Spleen (tissue), 7 donors: ENCODE results near the gene NMNAT2.

ENCODE experiments used
- CTCF ChIP-seq, 11 experiments: fragments of 200-600 bp in 7 of 11; fragments of 450-650 bp in 4 of 11; sonication (generic) in 4 of 11; IDR thresholded peaks in 8 of 11; conservative IDR thresholded peaks in 3 of 11; 1 replicate in 7 of 11; 2 replicates in 4 of 11; pipeline versions ENCODE4 v1.4.0 to v1.8.0; 2016 to 2021; ENCODE audit warnings: antibody characterized with exemption in 11 of 11, inconsistent platforms in 4 of 11, mild to moderate bottlenecking in 1 of 11
- POLR2A ChIP-seq, 3 donors: fragments of 450-650 bp; IDR thresholded peaks; one replicate each; pipeline ENCODE4 v1.5.1; 2017; ENCODE audit warnings: antibody characterized with exemption in 3 of 3, mild to moderate bottlenecking in 1 of 3
- POLR2AphosphoS5 ChIP-seq, 3 donors: sonication (generic); formaldehyde crosslinking; IDR thresholded peaks; one replicate each; pipeline ENCODE4 v1.5.1; 2017; ENCODE audit warnings: antibody characterized with exemption in 3 of 3
- donor health status: DM: no; HTN: no; CAD: no; lungs with moderate emphysema.
- donor health status: DM: no; HTN: no; CAD: no.
- donor health status: DM: no; HTN: no; CAD: no.

GRCh38 chr1:183417772-183418491 lies at the start of gene NMNAT2:
- TF ChIP-seq CTCF (IDR thresholded peaks at IDR 0.05 in 8 of 11, conservative IDR thresholded peaks at IDR 0.05 in 3 of 11) (no peak), POLR2AphosphoS5 (IDR thresholded peaks at IDR 0.05) (no peak), POLR2A (IDR thresholded peaks at IDR 0.05) (no peak)
